Prostate gland (tissue), 2 donors: ENCODE results near the gene SLC52A3.

ENCODE experiments used
- POLR2AphosphoS5 ChIP-seq: sonication (generic); formaldehyde crosslinking; IDR thresholded peaks from one replicate; pipeline ENCODE4 v1.6.1; 2017; ENCODE audit warnings: antibody characterized with exemption
- TF ChIP-seq, protein P1 (sequence below), 4 experiments: fragments of 200-600 bp in 2 of 4; fragments of 450-650 bp in 2 of 4; sonication (generic) in 2 of 4; IDR thresholded peaks; 1 replicate in 3 of 4; 2 replicates in 1 of 4; pipeline ENCODE4 v1.5.1; 2016 to 2019; ENCODE audit warnings: antibody characterized with exemption in 4 of 4, mild to moderate bottlenecking in 2 of 4, moderate library complexity in 2 of 4

DNA sequence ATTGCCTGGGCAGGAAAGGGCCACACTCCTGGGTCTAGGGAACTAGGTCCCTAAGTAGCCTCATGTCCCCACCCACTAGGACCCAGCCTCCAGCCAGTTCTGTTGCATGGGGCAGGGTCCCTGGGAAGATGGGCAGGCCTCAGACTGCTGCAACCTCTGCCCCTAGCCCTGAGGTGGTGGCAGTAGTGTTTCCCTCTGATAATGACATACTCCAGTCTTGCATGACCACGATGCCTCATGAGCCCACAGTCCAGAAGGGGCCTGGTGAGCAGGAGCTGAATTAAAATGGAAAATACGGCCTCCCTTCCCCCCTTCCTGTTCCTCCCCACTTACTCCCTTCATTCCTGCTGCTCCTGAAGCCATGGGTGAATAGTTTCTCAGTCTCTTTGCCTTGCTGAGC is 56.7 kb downstream of the SLC52A3 start:
- no peak for TF ChIP-seq POLR2AphosphoS5
- TF ChIP-seq, protein P1, sequence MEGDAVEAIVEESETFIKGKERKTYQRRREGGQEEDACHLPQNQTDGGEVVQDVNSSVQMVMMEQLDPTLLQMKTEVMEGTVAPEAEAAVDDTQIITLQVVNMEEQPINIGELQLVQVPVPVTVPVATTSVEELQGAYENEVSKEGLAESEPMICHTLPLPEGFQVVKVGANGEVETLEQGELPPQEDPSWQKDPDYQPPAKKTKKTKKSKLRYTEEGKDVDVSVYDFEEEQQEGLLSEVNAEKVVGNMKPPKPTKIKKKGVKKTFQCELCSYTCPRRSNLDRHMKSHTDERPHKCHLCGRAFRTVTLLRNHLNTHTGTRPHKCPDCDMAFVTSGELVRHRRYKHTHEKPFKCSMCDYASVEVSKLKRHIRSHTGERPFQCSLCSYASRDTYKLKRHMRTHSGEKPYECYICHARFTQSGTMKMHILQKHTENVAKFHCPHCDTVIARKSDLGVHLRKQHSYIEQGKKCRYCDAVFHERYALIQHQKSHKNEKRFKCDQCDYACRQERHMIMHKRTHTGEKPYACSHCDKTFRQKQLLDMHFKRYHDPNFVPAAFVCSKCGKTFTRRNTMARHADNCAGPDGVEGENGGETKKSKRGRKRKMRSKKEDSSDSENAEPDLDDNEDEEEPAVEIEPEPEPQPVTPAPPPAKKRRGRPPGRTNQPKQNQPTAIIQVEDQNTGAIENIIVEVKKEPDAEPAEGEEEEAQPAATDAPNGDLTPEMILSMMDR (IDR thresholded peaks at IDR 0.05) = no peak
